HG03064 (cell line): ENCODE data around the gene TAF13.
"Not testable (repeated sequence)": the region's sequence is repeated elsewhere in the genome, so short reads cannot be mapped to it uniquely, and the experiment has no call there.

Experiments
- ATAC-seq: cut with Tn5 transposase; IDR thresholded peaks from one replicate; pipeline ENCODE4 v1.9.1; 2021; ENCODE audit warnings: low read depth; ENCODE audit not compliant: unreplicated experiment

The TAF13 gene

GRCh38 chr1:109050228-109050995 is 25.4 kb downstream of the TAF13 start:
- no peak for ATAC-seq

DNA sequence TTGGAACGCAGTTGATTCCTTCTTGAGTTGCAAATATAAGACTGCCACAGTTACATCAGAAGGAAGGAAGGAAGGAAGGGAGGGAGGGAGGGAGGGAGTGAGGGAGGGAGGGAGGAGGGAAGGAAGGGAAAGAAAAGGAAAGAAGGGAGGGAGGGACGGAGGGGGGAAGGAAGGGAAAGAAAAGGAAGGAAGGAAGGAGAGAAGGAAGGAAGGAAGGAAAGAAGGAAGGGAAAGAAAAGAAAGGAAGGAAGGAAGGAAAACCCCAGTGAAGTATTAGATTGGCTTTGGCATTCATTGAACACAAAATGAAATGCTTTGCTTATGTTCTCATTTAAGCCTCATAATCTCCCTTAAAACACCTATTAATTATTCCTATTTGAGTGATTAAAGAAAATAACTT is 27.5 kb downstream of the TAF13 start:
- ATAC-seq = no peak

GRCh38 chr1:109047339-109047738 is 28.5 kb downstream of the TAF13 start:
- no peak for ATAC-seq

GRCh38 chr1:109046671-109047070 is 29.1 kb downstream of the TAF13 start:
- no peak for ATAC-seq

GRCh38 chr1:109045595-109045994 is 30.2 kb downstream of the TAF13 start:
- ATAC-seq = no peak

- ATAC-seq = peak; percentile 95
Observed at GRCh38 chr1:109041621-109042468, 34.0 kb downstream of the TAF13 start, which contains the start of gene WDR47. TSS of gene WDR47 (minus strand) at chr1:109042102. CDS start at chr1:109023512, 18,590 bp downstream.

GRCh38 chr1:109040989-109041620 is 34.7 kb downstream of the TAF13 start:
- peak; percentile 25 for ATAC-seq

DNA sequence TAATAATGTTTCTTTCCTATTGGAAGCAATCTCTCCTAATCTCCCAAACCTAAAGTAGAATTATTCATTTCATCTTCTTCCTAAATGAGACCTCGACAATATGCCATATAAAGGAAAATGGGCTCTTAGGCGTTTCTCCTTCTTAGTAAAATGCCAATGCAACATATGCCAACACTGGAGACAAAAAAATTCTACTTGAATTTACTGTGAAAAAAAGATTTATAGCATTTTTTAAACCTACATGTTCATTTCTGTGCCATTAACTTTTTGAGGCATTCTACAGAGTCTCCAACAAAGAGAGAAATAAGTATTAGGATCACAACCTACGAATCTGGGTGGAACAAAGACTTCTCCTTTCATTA is 35.2 kb downstream of the TAF13 start:
- ATAC-seq = no peak

DNA sequence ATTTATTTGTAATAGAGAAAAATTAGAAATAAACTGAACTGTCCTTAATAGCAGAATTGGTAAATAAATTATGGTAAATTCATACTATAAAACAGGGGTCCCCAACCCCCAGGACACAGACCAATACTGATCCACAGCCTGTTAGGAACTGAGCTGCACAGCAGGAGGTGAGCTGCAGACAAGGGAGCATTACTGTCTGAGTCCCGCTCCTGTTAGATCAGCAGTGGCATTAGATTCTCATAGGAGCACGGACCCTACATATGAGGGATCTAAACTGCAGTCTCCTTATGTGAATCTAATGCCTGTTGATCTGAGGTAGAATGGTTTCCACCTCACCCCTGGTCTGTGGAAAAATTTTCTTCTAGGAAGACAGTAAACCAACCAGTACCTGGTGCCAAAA is 41.4 kb downstream of the TAF13 start:
- ATAC-seq = no peak

DNA sequence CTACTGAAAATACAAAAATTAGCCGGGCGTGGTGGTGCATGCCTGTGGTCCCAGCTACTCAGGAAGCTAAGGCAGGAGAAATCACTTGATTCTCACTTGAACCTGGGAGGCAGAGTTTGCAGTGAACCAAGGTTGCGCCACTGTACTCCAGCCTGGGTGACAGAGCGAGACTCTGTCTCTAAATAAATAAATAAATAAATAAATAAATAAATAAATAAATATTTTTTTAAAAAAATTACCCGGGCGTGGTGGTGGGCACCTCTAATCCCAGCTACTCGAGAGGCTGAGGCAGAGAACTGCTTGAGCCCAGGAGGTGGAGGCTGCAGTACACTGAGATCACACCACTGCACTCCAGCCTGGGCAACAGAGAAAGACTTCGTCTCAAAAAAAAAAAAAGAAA is 46.3 kb downstream of the TAF13 start:
- ATAC-seq = not testable (repeated sequence)

DNA sequence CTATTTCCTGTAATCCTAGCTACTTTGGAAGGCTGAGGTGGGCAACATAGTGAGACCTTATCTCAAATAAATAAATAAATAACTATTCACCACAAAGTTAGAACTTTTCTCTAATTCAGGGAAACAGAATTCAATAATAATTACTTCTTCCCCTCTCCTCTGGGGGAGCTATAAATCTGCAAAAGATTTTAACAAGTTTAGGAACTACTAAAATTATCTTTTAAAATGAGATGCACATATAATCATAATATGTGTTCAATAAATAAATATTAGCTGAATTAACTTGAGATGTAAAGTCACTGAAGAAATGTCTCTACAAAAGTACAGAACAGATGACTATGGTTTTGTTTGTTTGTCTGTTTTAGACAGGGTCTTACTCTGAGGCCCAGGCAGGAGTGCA is 48.0 kb downstream of the TAF13 start:
- ATAC-seq = no peak

DNA sequence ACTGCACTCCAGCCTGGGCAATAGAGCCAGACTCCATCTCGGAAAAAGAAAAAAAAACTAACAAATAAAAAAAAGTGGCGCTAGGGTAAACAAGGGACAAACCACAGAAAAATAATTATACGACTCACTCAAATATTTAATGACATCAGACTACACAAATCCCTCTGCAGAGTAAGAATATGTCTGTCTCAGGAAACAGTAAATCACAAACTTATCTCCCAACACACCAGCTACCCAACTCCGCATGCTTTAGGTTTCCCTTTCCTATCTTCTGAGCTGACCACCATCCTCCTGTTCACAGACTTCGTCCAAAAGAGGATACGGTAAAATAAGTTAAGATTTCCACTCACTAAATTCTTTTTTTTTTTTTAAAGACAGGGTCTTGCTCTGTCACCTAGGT is 50.1 kb downstream of the TAF13 start:
- no peak for ATAC-seq

GRCh38 chr1:109024646-109025045 is 51.2 kb downstream of the TAF13 start:
- ATAC-seq = no peak

DNA sequence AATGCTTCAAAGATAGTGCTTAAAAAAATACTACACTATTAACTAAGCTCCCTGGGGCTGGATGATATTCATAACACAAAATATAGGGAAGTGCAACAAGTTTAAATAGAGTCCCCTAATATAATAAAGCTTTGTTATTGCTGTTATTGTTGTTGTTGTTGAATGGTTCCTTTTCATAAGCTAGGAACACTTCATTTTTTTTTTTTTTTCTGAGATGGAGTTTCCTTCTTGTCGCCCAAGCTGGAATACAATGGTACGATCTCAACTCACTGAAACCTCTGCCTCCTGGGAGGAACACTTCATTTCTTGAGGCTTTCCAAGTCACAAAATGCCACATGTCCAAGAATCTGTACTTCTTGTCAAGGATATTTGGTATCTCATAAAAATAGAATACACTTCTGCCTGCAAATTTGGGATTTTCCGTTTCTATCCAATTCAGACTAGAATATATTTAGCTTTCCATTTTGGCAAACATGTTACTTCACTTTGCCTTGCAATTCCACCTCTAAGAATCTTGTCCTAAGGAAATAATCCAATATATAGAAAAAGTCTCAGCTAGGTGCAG is 55.0 kb downstream of the TAF13 start:
- ATAC-seq = no peak

GRCh38 chr1:109017719-109018118 is 58.1 kb downstream of the TAF13 start:
- not testable (repeated sequence) for ATAC-seq

GRCh38 chr1:109017134-109017533 is 58.7 kb downstream of the TAF13 start:
- no peak for ATAC-seq
